SK-N-SH (cell line): ENCODE results near the gene TBC1D2. TPM values are rescaled to one million over a fixed set of nuclear protein-coding genes. Genes with fewer than 3 reads are reported as not detected.

ENCODE experiments used
- CTCF ChIA-PET: fragments of 300-600, 350-600 bp; formaldehyde crosslinking; extraction: SDS; loops from one replicate; lab custom pipeline; 2021; lab: Yijun Ruan, JAX
- POLR2A ChIA-PET: fragments of 350-600 bp; sonication (Branson Sonifier 250); formaldehyde crosslinking; extraction: SDS; loops from one replicate; lab custom pipeline; 2020; ENCODE audit warnings: antibody characterized with exemption, inconsistent platforms; lab: Yijun Ruan, JAX
- DNase-seq: peaks from one replicate; pipeline ENCODE4 v3.0.0; 2012
- H2AFZ ChIP-seq: fragments of 200-600 bp; sonication (generic); 2 replicates; pipeline ENCODE4 v1.8.1; 2016; ENCODE audit warnings: antibody characterized with exemption, mild to moderate bottlenecking, low read depth
- H3F3A ChIP-seq: fragments of 200-600 bp; sonication (generic); replicated peaks from 2 replicates; pipeline ENCODE3; 2016; ENCODE audit warnings: antibody characterized with exemption, mild to moderate bottlenecking; ENCODE audit not compliant: insufficient read depth
- H3K27ac ChIP-seq, 2 experiments: fragments of 200-500 bp in 1 of 2; fragments of 200-600 bp in 1 of 2; sonication (Bioruptor generic) in 1 of 2; sonication (generic), shearing (Covaris generic) in 1 of 2; 2 replicates each; pipeline versions ENCODE4 v1.5.1 to v1.6.1; 2014 to 2016; ENCODE audit warnings: low read depth in 2 of 2, inconsistent platforms in 1 of 2, low read length in 1 of 2, mild to moderate bottlenecking in 1 of 2, mixed read lengths in 1 of 2
- H3K27me3 ChIP-seq: fragments of 200-600 bp; sonication (generic), shearing (Covaris generic); 2 replicates; pipeline ENCODE4 v1.6.1; 2016; ENCODE audit warnings: mixed run types; ENCODE audit not compliant: insufficient read depth
- H3K36me3 ChIP-seq, 2 experiments: fragments of 200-500 bp in 1 of 2; fragments of 200-600 bp in 1 of 2; sonication (Bioruptor generic) in 1 of 2; sonication (generic) in 1 of 2; replicated peaks in 1 of 2; 2 replicates each; pipeline versions ENCODE3 to v1.5.1; 2014 to 2016; ENCODE audit warnings: low read length in 1 of 2, mild to moderate bottlenecking in 1 of 2; ENCODE audit not compliant: insufficient read depth in 2 of 2, control insufficient read depth in 1 of 2
- H3K4me1 ChIP-seq, 2 experiments: fragments of 200-500 bp in 1 of 2; fragments of 200-600 bp in 1 of 2; sonication (Bioruptor generic) in 1 of 2; sonication (generic), shearing (Covaris generic) in 1 of 2; 2 replicates each; pipeline versions ENCODE4 v1.5.1 to v1.6.1; 2014 to 2016; ENCODE audit warnings: low read depth in 1 of 2, low read length in 1 of 2, mixed run types in 1 of 2; ENCODE audit not compliant: insufficient read depth in 2 of 2, control insufficient read depth in 1 of 2
- H3K4me2 ChIP-seq: fragments of 200-600 bp; sonication (generic), shearing (Covaris generic); 2 replicates; pipeline ENCODE4 v1.6.1; 2017; ENCODE audit warnings: mixed run types
- H3K4me3 ChIP-seq, 2 experiments: fragments of 200-500 bp in 1 of 2; fragments of 200-600 bp in 1 of 2; sonication (Bioruptor generic) in 1 of 2; sonication (generic), shearing (Covaris generic) in 1 of 2; 2 replicates each; pipeline versions ENCODE4 v1.5.1 to v1.8.1; 2014 to 2016; ENCODE audit warnings: low read depth in 2 of 2, inconsistent platforms in 1 of 2, low read length in 1 of 2, mild to moderate bottlenecking in 1 of 2, mixed read lengths in 1 of 2, moderate library complexity in 1 of 2
- H3K79me2 ChIP-seq: fragments of 200-600 bp; sonication (generic); 2 replicates; pipeline ENCODE4 v1.8.1; 2017; ENCODE audit warnings: mild to moderate bottlenecking; ENCODE audit not compliant: insufficient read depth
- H3K9ac ChIP-seq: fragments of 200-600 bp; sonication (generic); 2 replicates; pipeline ENCODE4 v1.6.1; 2017; ENCODE audit warnings: mixed run types
- H3K9me2 ChIP-seq: fragments of 200-600 bp; sonication (generic); 2 replicates; pipeline ENCODE4 v1.6.1; 2017; ENCODE audit warnings: mixed run types
- H3K9me3 ChIP-seq: fragments of 200-600 bp; sonication (generic); 2 replicates; pipeline ENCODE4 v1.6.1; 2017; ENCODE audit warnings: mixed run types, mild to moderate bottlenecking, moderate library complexity
- H4K20me1 ChIP-seq: fragments of 200-600 bp; sonication (generic); 2 replicates; pipeline ENCODE4 v1.6.1; 2017; ENCODE audit warnings: mild to moderate bottlenecking, mixed run types; ENCODE audit not compliant: insufficient read depth
- EZH2phosphoT487 ChIP-seq: fragments of 200-600 bp; sonication (generic); IDR thresholded peaks from 2 replicates; pipeline ENCODE4 v1.6.1; 2017; ENCODE audit warnings: low read depth, mixed run types, mild to moderate bottlenecking, antibody characterized with exemption, moderate library complexity, borderline replicate concordance
- FOSL2 ChIP-seq: IDR thresholded peaks from 2 replicates; pipeline ENCODE4 v1.4.0; 2012; ENCODE audit warnings: low read depth, mild to moderate bottlenecking, moderate library complexity, borderline replicate concordance
- IRF3 ChIP-seq: fragments of 150-350 bp; IDR thresholded peaks from 2 replicates; pipeline ENCODE4 v1.6.1; 2016; ENCODE audit warnings: mild to moderate bottlenecking, low read depth, low read length
- JUND ChIP-seq: IDR thresholded peaks from 2 replicates; pipeline ENCODE4 v1.4.0; 2012
- NFIC ChIP-seq: IDR thresholded peaks from 2 replicates; pipeline ENCODE4 v1.4.0; 2012; ENCODE audit warnings: borderline replicate concordance
- RFX5 ChIP-seq: IDR thresholded peaks from 2 replicates; pipeline ENCODE4 v1.6.1; 2012; ENCODE audit warnings: mild to moderate bottlenecking, improper control_type of control experiment, low read length
- RXRA ChIP-seq: IDR thresholded peaks from 2 replicates; pipeline ENCODE4 v1.4.0; 2012; ENCODE audit warnings: low read depth, mild to moderate bottlenecking, borderline replicate concordance
- TAF1 ChIP-seq: IDR thresholded peaks from 2 replicates; pipeline ENCODE4 v1.6.1; 2012; ENCODE audit warnings: low read depth, mild to moderate bottlenecking, low read length, moderate library complexity, borderline replicate concordance
- WGBS: methylation state at CpG from one replicate; pipeline ENCODE4 v1.1.6; 2017; ENCODE audit warnings: low lambda C conversion rate; 5-methylcytosine and 5-hydroxymethylcytosine counted together
- polyA plus RNA-seq, 3 experiments: library from polyadenylated mRNA; depleted of rRNA; stranded (reverse); fragments of >200 nt; gene quantifications; 2 replicates each; pipeline ENCODE4 v1.2.3, GENCODE V29; 2012
- TF ChIP-seq, protein P1 (sequence below): fragments of 150-350 bp; IDR thresholded peaks from 2 replicates; pipeline ENCODE4 v1.6.1; 2017; ENCODE audit warnings: antibody characterized with exemption, low read length, low read depth, borderline replicate concordance
- TF ChIP-seq, protein P2 (sequence below): IDR thresholded peaks from 2 replicates; pipeline ENCODE4 v1.4.0; 2012; ENCODE audit warnings: low read depth
- TF ChIP-seq, protein P3 (sequence below): IDR thresholded peaks from 2 replicates; pipeline ENCODE4 v1.6.1; 2012; ENCODE audit warnings: mild to moderate bottlenecking, low read depth, low read length, moderate library complexity

The TBC1D2 gene
- polyA plus RNA-seq, 1 of the 3 experiments (the other 2 are of a cell fraction): 5.6 TPM

GRCh38 chr9:98254228-98255060 is 1.0 kb downstream of the TBC1D2 start (continued):
- no peak for TF ChIP-seq TAF1
- TF ChIP-seq, all 33 proteins: peak for 0

GRCh38 chr9:98253565-98253964 is 1.9 kb downstream of the TBC1D2 start:
- TF ChIP-seq EZH2phosphoT487: no peak
- Histone ChIP-seq H4K20me1 (no peaks in the 10 kb centered on the region), H3K27ac (no peak overlapping the region), H3K79me2 (peaks cover 15% of the 10 kb centered on the region), H3K27me3 (no peaks in the 10 kb centered on the region), H3K9ac (no peak overlapping the region), H3K9me3 (no peaks in the 10 kb centered on the region), H3K9me2 (no peaks in the 10 kb centered on the region), H2AFZ (no peak overlapping the region), H3K36me3 (no peaks in the 10 kb centered on the region), H3K4me1 (peaks cover 7 to 11% of the 10 kb centered on the region in 2 experiments), H3K4me2 (peak overlapping the region; percentile 98; the same call in 1 of the 2 replicates), H3K4me3 (no peak overlapping the region), H3F3A (peaks cover 11% of the 10 kb centered on the region)
- ChIA-PET CTCF (interaction anchor here (3.8 kb wide), 1 partner anchor 47 kb away, joined by 24 read pairs; no protein-coding TSS in a partner anchor), POLR2A (no interaction called here)
- 98% methylated on average over 3 of the region's 3 CpGs for WGBS
- no peak for DNase-seq

DNA sequence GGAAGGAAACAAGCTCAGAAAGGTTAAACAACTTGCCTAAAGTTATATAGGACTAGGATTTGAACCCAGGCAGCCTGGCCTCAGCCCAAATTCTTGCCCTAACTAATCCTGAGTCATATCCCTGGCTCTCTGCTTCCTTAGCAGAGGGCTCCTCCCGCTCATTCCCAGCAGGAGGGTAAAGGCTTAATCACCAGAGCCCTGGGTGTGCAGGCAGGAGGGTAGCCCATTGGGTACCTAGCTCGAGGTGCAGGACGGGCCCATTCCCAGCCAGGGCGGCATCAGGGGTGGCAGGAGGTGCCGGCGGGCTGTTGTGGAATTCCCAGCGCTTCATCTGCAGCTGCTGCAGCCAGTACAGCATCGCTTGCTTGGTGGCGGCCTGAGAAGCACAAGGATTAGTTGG is 3.9 kb downstream of the TBC1D2 start:
- TF ChIP-seq, protein P1, sequence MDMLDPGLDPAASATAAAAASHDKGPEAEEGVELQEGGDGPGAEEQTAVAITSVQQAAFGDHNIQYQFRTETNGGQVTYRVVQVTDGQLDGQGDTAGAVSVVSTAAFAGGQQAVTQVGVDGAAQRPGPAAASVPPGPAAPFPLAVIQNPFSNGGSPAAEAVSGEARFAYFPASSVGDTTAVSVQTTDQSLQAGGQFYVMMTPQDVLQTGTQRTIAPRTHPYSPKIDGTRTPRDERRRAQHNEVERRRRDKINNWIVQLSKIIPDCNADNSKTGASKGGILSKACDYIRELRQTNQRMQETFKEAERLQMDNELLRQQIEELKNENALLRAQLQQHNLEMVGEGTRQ: no peak
- peak; percentile 75 for TF ChIP-seq NFIC
- peak; percentile 65; the same call in 1 of the 2 replicates for TF ChIP-seq FOSL2
- TF ChIP-seq RXRA: no peak
- TF ChIP-seq, protein P2, sequence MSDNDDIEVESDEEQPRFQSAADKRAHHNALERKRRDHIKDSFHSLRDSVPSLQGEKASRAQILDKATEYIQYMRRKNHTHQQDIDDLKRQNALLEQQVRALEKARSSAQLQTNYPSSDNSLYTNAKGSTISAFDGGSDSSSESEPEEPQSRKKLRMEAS: 0 out of 2 replicates have a peak, but pooled peaks have one; percentile 24
- TF ChIP-seq RFX5: no peak
- TF ChIP-seq IRF3: no peak
- TF ChIP-seq JUND: 0 out of 2 replicates have a peak, but pooled peaks have one; percentile 18
- TF ChIP-seq, protein P3, sequence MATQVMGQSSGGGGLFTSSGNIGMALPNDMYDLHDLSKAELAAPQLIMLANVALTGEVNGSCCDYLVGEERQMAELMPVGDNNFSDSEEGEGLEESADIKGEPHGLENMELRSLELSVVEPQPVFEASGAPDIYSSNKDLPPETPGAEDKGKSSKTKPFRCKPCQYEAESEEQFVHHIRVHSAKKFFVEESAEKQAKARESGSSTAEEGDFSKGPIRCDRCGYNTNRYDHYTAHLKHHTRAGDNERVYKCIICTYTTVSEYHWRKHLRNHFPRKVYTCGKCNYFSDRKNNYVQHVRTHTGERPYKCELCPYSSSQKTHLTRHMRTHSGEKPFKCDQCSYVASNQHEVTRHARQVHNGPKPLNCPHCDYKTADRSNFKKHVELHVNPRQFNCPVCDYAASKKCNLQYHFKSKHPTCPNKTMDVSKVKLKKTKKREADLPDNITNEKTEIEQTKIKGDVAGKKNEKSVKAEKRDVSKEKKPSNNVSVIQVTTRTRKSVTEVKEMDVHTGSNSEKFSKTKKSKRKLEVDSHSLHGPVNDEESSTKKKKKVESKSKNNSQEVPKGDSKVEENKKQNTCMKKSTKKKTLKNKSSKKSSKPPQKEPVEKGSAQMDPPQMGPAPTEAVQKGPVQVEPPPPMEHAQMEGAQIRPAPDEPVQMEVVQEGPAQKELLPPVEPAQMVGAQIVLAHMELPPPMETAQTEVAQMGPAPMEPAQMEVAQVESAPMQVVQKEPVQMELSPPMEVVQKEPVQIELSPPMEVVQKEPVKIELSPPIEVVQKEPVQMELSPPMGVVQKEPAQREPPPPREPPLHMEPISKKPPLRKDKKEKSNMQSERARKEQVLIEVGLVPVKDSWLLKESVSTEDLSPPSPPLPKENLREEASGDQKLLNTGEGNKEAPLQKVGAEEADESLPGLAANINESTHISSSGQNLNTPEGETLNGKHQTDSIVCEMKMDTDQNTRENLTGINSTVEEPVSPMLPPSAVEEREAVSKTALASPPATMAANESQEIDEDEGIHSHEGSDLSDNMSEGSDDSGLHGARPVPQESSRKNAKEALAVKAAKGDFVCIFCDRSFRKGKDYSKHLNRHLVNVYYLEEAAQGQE: no peak
- H3K4me3 ChIP-seq: no peak overlapping the region
- no peak overlapping the region for H3K4me2 ChIP-seq
- H3K79me2 ChIP-seq: peaks cover 10% of the 10 kb centered on the region
- peaks cover 11% of the 10 kb centered on the region for H3F3A ChIP-seq
- no peaks in the 10 kb centered on the region for H3K9me2 ChIP-seq
- H3K27me3 ChIP-seq: no peaks in the 10 kb centered on the region
- H3K36me3 ChIP-seq: no peaks in the 10 kb centered on the region
- no peak overlapping the region for H3K9ac ChIP-seq
- no peak overlapping the region for H2AFZ ChIP-seq
- CTCF ChIA-PET: interaction anchor here (0.9 to 1.5 kb wide), 3 partner anchors 12 to 177 kb away, joined by 3 to 4 read pairs (median 4); no protein-coding TSS in a partner anchor
- H3K4me1 ChIP-seq: peaks cover 4 to 11% of the 10 kb centered on the region in 2 experiments; a peak in 3 of 4 replicates
- H3K9me3 ChIP-seq: no peaks in the 10 kb centered on the region
- no peak overlapping the region; a peak in 1 of 4 replicates for H3K27ac ChIP-seq
- 32% methylated on average over 3 of the region's 9 CpGs for WGBS
- POLR2A ChIA-PET: no interaction called here
- DNase-seq: no peak
- no peaks in the 10 kb centered on the region for H4K20me1 ChIP-seq
